AML-193 (cell line): ENCODE data around the gene SGPL1.
A peak's percentile ranks its signal among the peaks of the same experiment; 100 is the strongest.

Source experiments
- DNase-seq, 2 experiments: peaks; one replicate each; lab custom pipeline; 2025; lab: John Stamatoyannopoulos, UW

The SGPL1 gene

DNA sequence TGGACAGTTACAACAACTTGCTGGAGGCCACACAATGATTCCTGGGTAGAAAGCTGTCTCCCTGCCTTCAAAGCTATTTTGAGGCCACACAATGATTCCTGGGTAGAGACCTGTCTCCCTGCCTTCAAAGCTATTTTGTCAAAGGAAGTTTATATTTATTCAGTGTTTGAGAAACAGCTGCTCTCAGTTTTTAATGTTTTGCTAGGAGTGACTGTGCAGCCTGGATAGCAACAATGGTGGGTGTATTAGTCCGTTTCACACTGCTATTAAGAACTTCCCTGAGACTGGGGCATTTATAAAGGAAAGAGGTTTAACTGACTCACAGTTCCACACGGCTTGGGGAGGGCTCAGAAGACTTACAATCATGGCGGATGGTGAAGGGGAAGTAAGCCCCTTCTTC is 3.9 kb upstream of the SGPL1 start:
- no peak for DNase-seq

DNA sequence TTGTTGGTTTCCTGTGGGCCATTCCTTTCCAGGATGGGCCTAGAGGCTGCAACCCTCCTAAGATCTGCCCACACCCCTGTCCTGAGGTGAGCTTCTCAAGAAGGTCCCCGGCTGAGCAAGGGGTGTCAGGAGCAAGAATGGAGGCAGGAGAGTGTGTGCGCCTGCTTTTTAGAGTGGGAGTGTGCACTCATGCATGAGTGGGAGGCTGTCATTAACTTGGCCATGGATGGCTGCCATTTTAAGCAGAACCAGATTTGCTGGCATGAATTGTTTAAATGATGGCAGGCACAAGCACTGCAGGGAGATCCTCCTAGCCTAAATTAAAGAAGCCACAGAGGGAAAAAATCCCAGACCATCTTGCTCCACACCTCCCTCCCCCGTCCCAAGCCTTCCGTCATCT is 2.9 kb upstream of the SGPL1 start:
- no peak for DNase-seq

DNA sequence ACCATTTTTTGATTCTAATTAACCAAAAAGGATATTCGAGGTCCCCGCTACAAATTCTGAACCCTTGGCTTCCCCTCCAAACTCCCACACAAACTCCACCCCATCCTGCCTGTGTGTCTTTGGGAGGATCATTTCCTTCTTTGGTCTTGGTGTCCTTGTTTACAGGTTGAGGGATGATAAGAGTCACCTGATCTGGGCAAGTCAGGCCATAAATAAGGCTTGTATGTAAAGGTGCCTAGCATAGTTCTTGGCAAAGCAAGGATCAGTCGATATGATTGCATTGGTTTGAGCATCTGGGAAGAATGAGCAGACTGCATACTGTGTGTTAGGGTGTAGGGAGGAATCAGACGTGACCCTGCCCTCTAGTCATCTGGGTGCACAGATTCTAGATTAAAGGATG is 1.6 kb upstream of the SGPL1 start:
- DNase-seq: no peak

DNA sequence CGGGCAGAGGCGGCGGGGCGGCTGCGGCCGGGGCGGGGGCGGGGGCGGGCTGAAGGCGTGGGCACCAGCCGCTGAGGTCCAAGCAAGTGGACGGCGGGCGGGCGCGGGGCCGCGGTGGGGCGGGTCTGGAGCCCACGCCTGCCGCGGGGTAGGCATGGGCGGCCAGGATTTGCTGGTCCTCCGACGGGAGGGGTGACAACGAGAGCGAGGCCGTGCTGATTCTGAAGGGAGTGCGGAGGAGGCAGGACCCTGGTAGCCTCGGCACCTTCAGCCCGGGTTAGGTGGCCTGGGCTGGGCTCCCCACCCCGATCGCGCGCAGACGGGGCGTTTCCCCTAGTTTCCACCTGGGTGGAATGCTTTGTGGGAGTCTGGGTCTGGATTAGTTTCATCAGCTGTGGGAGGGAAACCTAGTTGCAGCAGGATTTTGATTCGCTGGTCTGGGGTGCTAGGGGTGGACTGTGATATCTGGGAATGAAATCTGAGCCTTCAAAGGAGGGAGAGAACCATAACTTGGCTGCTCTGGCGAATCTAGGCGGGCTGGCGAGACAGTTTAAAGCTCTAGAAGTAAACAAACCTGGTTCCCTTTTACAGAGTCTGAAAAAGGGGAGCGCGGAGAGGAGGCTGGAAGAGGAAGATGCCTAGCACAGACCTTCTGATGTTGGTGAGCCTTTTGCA is 609 bp downstream of the SGPL1 start:
- DNase-seq: peak; percentile 38 to 43

DNA sequence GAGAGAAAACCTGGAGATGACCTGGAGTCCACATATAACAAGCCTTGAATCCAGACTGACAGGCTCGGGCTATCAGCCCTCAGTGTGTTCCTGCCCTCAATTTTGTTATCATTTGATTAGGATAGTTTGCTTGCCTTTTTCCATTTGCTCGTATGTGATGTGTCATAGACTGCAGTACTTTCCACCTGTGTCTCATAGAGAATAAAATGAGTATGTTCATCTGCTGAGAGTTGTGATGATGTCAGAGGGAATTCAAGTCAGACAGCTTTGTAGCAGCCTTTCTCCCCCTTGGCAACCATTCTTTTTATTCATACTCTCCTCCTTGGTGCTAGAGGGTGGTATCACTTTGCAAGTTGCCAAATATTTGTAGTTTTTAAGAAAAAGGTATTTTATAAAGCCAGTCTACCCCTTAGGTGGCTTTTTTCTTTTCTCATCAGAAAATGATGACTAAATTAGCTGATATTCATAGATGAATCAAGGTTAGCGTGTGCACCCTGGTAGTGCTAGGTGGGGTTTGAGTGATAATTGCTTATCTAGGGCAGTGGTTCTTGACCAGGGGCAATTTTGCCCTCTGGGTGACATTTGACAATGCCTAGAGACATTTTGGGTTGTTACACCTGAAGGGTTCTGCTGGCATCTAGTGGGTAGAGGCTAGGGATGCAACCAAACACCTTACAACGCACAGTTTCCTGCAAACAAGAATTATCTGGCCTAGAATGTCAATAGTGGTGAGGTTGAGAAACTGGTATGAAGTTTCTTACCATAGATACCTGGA is 5.4 kb downstream of the SGPL1 start:
- DNase-seq: no peak

DNA sequence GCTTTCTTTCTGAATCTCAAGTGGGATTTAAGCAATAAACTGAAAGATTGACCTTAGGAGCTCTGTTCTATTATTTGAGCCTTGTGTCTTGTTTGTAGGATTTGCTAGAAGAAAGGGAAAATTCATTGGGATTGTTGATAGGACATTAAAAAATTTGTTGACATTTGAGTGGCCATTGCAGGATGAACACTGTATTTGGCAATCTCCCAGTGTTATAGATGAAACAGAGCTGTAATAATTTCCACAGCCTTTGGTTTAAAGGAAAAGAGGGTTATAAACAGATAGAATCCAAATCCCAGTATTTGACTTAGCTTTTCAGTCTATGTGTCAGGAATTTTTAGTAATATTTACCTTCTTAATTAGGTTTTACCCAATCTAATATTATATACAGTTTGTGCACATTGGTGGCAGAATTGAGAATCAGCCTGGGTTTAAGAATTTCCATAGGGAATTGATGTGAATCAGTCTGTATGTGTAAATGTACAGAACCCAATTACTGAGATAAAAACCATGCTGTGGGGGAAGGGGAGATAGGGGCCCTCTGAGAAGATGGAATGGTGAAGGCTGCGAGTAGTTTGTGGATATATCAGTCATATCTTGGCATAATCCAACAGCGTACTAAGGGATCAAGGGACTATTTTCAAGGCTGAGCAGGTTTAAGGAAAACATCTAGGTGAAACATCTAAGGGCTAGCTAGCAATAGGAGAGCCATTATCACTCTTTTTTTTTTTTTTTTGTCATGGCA is 6.5 kb downstream of the SGPL1 start:
- DNase-seq: no peak

DNA sequence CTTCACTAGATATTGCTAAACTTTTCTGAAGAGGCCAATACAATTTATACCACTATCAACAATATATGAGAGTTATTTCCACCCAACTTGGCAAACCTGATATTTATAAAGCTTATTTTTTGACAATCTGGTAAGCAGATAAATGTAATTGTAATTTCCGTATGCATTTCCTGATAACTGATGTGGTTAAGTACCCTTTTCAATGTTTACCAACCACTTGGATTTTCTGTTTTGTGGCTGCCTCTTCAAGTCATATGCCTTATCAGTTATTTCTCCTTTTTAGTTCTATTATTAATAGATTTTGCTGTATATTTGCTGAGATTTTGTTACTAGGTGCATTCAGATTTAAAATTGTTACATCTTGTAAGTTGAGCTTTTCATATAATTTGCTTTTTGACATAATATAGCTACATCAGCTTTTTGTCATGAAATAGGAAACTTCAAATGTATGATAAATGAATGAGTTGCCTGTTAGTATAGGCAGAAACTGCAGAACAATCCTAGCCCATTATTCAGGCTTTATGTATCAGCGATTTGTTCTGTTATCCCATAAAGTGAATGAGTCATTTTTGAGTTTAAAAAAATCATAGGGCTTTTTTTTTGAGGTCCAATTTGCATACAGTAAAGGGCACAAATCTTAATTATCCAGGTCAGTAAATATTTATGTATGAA is 11.5 kb downstream of the SGPL1 start:
- no peak for DNase-seq

DNA sequence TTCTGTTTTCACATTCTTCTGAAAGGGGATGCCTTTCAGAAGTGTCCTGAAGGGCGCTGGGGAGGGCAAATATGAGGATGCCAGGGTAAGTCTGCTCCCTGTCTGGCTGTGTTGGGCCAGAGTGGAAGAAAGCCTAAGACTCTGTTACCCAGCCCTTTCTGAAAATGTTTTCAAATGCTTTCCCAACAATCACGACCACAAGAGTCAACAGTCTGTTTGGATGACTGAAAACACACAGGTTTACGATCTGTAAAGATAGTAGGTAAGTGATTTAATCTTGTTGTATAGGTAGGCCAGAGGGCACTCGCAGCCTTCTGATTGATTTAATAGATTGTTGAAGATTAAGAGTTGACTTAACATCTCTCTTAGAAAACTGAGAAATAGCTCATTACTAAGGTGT is 13.2 kb downstream of the SGPL1 start:
- DNase-seq: no peak

DNA sequence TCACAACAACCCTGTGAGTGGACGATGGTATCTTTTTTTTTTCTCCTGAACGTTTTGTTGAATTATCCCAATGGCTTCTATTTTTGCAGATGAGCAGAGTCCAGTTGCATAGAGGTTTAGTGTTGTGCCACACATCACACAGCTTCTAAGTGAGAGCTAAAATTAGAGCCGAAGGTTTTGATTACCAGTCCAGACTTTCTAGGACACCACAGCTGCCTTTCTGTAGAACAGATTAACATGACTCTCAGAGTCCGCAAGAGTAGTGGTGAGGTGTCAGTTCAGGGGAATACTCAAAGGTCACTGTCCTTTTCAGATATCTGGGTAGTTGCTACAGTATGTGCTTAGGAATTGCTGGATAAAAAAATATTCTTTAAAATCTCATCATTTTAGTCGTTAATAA is 13.8 kb downstream of the SGPL1 start:
- DNase-seq: no peak

DNA sequence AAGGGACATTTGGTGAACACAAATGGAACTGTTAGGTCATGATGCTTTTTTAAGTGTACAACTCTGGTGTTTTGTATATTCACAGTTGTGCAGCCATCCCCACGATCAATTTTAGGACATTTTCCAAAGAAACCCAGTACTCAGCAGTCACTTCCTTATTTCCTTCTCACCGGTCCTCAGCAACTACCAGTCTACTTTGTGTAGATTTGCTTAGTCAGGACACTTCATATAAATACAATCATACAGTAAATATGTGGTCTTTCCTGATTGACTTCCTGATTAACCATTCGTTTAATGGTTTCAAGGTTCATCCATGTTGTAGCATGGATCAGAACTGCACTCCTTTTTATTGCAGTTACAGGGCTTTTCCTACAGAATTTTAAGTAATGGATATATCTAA is 14.4 kb downstream of the SGPL1 start:
- peak in 1 of 2 experiments; percentile 14 for DNase-seq

DNA sequence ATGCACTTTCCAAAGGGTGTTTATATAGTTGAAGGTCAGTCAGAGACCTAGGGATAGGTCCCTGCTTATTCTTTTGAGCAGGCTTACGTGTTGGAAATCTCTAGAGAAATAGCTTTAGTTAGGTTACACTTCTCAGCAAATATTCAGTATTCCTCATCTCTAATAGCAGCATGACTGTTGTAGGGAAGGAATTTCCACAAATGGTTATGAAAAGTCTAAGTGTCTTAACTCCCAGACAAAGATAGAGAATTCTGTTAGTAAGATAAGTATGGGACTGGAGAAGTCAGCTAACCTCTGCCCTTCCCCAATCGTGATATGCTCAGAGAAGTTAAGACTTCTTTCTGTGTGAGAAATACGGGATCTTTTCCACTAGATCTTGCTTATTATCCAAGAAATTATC is 16.5 kb downstream of the SGPL1 start:
- DNase-seq: no peak

DNA sequence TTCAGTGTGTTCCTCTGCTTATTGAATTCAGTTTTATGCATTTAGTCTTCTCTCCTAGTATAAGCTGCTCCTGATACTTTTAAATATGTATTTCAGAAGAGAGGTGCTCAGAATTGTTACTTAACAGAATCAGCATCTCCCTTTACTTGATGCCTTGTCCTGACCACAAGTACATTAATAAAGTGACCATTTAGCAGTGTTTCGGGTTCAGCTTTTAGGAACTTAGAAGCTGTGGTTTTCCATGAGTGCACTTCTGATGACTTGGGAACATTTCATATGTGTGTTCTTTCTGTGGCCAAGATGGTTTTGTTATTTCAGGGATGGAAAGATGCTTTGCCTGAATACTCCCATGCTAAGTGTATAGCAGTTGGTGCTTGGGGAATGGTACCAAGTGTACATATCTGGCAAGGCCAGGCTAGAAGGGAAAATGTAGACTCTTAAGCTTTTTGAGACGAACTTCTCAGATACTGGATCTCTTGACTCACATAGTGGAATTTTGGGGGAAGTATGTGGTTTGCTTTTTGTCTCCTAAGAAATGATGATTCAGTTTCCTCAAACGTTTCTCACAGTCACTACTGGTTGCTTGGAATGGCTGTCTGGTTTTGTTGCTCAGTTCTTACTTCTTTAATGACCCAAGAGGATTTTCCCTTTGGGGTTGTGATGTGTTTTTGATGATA is 17.2 kb downstream of the SGPL1 start:
- peak; percentile 32 to 36 for DNase-seq

DNA sequence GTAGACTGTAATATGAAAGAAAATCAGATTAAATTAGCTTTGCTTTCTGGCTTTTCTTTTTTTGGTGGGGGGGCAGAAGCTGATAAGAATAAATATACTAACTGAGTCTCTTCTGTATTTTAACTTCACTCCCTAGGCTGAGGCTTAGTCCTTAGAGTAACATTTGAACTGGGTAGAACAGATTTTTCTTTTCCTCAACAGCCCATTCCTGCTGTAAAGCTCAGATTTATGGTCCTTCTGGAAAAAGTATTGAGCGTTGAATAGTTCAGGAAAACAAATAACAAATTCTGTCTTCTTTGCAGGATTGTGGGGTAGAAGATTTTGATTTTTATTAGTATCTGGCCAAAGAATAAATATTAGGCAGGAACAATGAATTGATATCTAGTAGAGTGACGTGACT is 17.9 kb downstream of the SGPL1 start:
- DNase-seq: no peak

DNA sequence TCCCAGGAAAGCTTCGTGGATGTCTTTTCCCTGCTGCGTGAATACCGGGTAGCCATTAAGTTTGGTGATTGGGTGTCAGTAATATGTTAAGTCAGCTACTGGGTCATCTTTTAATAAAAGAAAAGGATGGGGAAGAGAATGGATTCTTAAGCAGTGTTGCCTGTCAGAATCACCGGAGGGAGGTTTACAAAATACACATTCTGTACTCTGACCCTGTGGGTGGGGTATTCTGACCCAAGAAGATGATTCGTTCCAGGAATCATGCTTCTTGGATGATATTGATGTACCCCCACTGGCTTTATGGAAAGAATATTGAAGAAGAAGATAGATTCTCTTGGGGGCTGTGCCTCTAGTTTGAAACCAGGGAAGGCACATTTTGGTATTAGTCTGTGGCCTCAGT is 18.3 kb downstream of the SGPL1 start:
- no peak for DNase-seq

DNA sequence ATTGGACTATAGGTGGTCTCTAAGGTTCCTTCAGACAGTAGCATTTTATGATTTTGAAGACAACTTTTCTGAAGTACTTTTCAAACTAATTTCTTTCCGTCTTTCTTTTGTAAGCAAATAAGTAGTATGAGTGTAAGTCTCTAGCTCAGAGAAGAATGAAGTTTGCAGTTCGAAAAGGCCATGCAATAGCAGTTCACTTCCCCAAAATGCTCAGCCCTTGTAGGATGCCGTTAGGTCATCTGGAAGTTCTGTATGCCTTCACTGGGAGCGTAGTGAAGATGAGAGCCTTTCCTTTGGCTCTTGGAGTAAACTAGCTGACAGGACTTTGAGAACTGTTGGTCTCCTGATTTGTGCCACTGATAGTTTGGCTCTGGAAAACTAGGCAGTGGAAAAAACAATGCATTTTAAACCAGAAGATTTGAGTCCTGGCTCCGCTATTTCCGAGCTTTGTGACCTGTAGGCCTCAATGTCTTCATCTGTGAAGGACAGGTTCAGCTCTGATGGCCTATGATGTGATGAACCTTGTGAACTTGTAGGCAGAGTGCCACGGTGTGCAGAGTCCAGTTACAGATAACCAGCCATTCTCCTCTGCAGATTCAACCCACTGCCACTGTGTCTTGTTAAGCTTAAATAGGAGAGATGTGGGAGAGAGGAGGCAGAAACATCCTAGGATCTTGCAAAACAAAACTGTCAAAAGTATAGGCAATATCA is 18.8 kb downstream of the SGPL1 start:
- DNase-seq: peak in 1 of 2 experiments; percentile 6

DNA sequence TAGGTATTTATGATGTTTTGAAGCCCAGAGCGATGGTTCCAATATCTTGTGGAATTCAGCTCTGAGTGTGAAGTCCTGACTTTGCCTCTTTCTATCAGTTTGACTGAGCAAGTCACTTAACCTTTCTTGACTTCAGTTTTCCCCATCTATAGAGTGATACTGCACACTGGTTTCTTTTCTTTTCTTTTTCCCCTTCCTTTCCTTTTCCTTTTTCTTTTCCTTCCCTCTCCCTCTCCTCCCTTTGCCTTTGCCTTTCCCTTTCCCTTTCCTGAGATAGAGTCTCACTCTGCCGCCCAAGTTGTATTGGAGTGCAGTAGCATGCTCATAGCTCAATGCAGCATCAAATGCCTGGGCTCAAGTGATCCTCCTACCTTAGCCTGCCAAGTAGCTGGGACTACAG is 20.6 kb downstream of the SGPL1 start:
- DNase-seq: no peak

DNA sequence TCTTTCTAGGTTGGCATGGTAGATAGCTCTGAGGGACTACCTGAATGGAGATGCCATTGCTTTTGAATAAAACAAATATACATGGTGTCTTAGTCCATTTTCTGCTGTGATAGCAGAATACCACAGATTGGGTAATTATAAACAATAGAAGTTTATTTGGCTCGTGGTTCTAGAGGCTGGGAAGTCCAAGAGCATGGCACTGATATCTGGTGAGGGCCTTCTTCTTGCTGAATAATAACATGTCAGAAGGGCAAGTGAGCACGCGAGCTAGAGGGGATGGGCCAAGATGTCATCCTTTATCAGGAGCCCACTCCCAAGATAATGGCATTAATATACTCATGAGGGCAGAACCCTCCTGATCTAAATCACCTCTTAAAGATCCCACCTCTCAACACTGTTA is 21.9 kb downstream of the SGPL1 start:
- DNase-seq: no peak

DNA sequence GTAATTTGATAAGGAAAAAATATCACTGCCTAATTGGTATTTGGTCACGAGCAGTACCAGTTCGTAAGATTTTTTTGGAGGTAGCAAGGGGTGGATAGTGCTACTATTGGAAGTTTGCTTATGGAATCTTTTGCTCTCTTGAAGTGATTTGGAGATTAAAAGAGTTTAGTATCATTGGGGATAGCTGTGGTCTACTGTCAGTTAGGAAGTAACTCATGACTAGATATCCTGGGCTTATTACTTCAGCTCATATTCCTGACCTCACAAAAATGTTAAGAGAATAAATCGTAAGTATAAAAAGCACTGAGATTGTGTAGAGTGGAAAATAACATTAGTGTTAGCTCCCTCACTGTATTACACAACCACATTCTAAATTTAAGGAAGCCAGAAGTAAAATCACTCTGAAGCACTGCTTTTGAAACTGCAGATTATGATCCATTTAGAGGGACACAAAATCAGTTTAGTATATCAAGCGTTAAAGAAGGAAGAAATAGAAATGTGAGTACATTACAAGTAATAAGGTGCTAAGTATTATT is 22.6 kb downstream of the SGPL1 start:
- DNase-seq: no peak

DNA sequence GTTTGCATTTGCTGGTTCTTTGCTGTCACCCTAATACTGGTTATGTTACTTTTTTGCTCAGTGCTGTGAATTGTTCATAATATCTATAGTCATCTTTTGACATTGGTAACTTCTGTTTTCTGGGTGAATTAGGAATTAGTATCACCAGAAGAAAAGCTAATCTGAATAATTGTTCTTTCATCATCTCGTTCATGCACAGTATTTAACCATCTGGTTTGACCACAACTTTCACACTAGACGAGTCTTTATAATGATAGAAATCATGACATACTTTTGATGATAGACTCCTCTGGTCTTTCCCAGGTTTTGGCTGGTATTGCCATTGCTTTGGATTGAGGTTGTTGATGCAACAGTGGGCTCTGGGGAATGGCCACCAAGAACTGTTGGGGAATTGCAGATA is 25.1 kb downstream of the SGPL1 start:
- no peak for DNase-seq

DNA sequence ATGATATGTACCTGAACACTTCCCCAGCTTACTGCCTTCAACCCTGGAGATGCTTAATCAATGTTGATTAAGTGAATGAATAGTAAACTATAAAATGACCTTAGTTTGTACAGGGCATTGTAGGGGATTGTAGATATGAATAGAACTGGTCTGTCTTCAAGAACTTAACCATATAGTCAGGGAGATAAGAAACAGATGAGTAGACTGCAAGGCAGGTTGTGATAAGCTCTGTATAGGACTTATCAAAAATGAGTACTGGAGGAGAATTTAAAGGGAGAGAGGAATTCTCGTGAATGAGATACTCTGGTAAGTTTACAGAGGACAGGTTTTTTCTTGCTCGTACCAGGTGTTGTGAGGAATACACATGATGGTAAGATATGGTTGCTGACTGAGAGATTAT is 27.6 kb downstream of the SGPL1 start:
- DNase-seq: no peak
